ENCODE measurements around the gene LRRC10. TPM values are rescaled to one million over a fixed set of nuclear protein-coding genes. Genes with fewer than 3 reads are reported as not detected.

LRRC10 gene
- total RNA-seq, 4 donors from 2014 or later, result not detected

GRCh38 chr12:69642531-69642930, 31.8 kb upstream of the LRRC10 start:
- 76% methylated on average over 6 of the region's 6 CpGs for WGBS

GRCh38 chr12:69641546-69641945, 30.8 kb upstream of the LRRC10 start:
- WGBS, result 91% methylated on average over 7 of the region's 7 CpGs
- TF ChIP-seq POLR2AphosphoS5 (IDR thresholded peaks at IDR 0.05), result no peak
- TF ChIP-seq POLR2A (IDR thresholded peaks at IDR 0.05), result no peak
- no peak for TF ChIP-seq CTCF (IDR thresholded peaks at IDR 0.05)
- TF ChIP-seq EP300 (IDR thresholded peaks at IDR 0.05), result no peak
- H3K27ac ChIP-seq, result no peak overlapping the region
- H3K4me3 ChIP-seq, result no peak overlapping the region
- H3K27me3 ChIP-seq, result no peaks in the 10 kb centered on the region
- H3K9me3 ChIP-seq, result no peaks in the 10 kb centered on the region
- H3K36me3 ChIP-seq, result no peaks in the 10 kb centered on the region
- DNase-seq (ENCODE audit: low spot score in 2 of 2), result no peak
- no peaks in the 10 kb centered on the region for H3K4me1 ChIP-seq

More at GRCh38 chr12:69642531-69642930, 31.8 kb upstream of the LRRC10 start:
- DNase-seq (ENCODE audit: low spot score in 2 of 2), result no peak
- H3K27me3 ChIP-seq, result no peaks in the 10 kb centered on the region
- no peak overlapping the region for H3K27ac ChIP-seq
- no peaks in the 10 kb centered on the region for H3K9me3 ChIP-seq
- no peak for TF ChIP-seq EP300 (IDR thresholded peaks at IDR 0.05)
- no peak for TF ChIP-seq POLR2AphosphoS5 (IDR thresholded peaks at IDR 0.05)
- TF ChIP-seq CTCF (IDR thresholded peaks at IDR 0.05), result no peak
- TF ChIP-seq POLR2A (IDR thresholded peaks at IDR 0.05), result no peak
- no peak overlapping the region for H3K4me3 ChIP-seq
- no peaks in the 10 kb centered on the region for H3K4me1 ChIP-seq
- no peaks in the 10 kb centered on the region for H3K36me3 ChIP-seq

- WGBS, result 34% methylated on average over 12 of the region's 12 CpGs
- no peak for DNase-seq (ENCODE audit: low spot score in 2 of 2)
- Histone ChIP-seq H3K4me1 (no peaks in the 10 kb centered on the region), H3K36me3 (no peaks in the 10 kb centered on the region), H3K9me3 (no peaks in the 10 kb centered on the region), H3K27ac (no peak overlapping the region), H3K4me3 (no peak overlapping the region), H3K27me3 (no peaks in the 10 kb centered on the region)
- TF ChIP-seq EP300 (IDR thresholded peaks at IDR 0.05), result no peak
- peak; percentile 47 to 89 for TF ChIP-seq CTCF (IDR thresholded peaks at IDR 0.05)
Observed at GRCh38 chr12:69639400-69640016, 28.8 kb upstream of the LRRC10 start.

- H3K4me3 ChIP-seq, result no peak overlapping the region
- WGBS, result 71% methylated on average over 2 of the region's 2 CpGs
- no peaks in the 10 kb centered on the region for H3K36me3 ChIP-seq
- H3K27ac ChIP-seq, result no peak overlapping the region
- H3K27me3 ChIP-seq, result no peaks in the 10 kb centered on the region
- no peak for DNase-seq (ENCODE audit: low spot score in 2 of 2)
- H3K9me3 ChIP-seq, result no peaks in the 10 kb centered on the region
- TF ChIP-seq EP300 (IDR thresholded peaks at IDR 0.05) (no peak), POLR2A (IDR thresholded peaks at IDR 0.05) (no peak), CTCF (IDR thresholded peaks at IDR 0.05) (no peak), POLR2AphosphoS5 (IDR thresholded peaks at IDR 0.05) (no peak)
- no peaks in the 10 kb centered on the region for H3K4me1 ChIP-seq
Observed at GRCh38 chr12:69633061-69633460, 22.4 kb upstream of the LRRC10 start.

GRCh38 chr12:69630191-69630590, 19.5 kb upstream of the LRRC10 start:
- H3K27me3 ChIP-seq, result no peaks in the 10 kb centered on the region
- TF ChIP-seq EP300 (IDR thresholded peaks at IDR 0.05), result no peak
- no peak for TF ChIP-seq POLR2AphosphoS5 (IDR thresholded peaks at IDR 0.05)
- TF ChIP-seq CTCF (IDR thresholded peaks at IDR 0.05), result no peak
- TF ChIP-seq POLR2A (IDR thresholded peaks at IDR 0.05), result no peak
- DNase-seq (ENCODE audit: low spot score in 2 of 2), result no peak
- H3K9me3 ChIP-seq, result no peaks in the 10 kb centered on the region
- H3K4me1 ChIP-seq, result no peaks in the 10 kb centered on the region
- H3K4me3 ChIP-seq, result no peak overlapping the region
- H3K27ac ChIP-seq, result no peak overlapping the region
- 85% methylated on average over 6 of the region's 6 CpGs for WGBS
- H3K36me3 ChIP-seq, result no peaks in the 10 kb centered on the region

Data from suprapubic skin (tissue), 4 donors.